Parietal lobe (tissue), 1 donor: ENCODE results near the gene CEP135. TPM values are rescaled to one million over a fixed set of nuclear protein-coding genes. Genes with fewer than 3 reads are reported as not detected.

ENCODE experiments used
- total RNA-seq: library from RNA; depleted of rRNA; stranded (reverse); fragments of >200 nt; gene quantifications from one replicate; pipeline ENCODE4 v1.2.3, GENCODE V29; 2014

CEP135 gene
- 52.6 TPM for total RNA-seq

GRCh38 chr4:55948726-55949481 lies at the start of gene CEP135:
Gene CEP135 (plus strand): TSS chr4:55948945. CDS start chr4:55952131, 3,186 bp downstream.

Other genes with a start within 250 kb of the CEP135 start
- not detected for gene EXOC1L, start 129.2 kb upstream of the CEP135 start, total RNA-seq
- gene EXOC1, start 95.3 kb upstream of the CEP135 start, total RNA-seq = 90.5 TPM